ENCODE results near the gene CEPT1. TPM values are rescaled to one million over a fixed set of nuclear protein-coding genes. Genes with fewer than 3 reads are reported as not detected.
"Not testable (repeated sequence)": the region's sequence is repeated elsewhere in the genome, so short reads cannot be mapped to it uniquely, and the experiment has no call there.

The CEPT1 gene
- total RNA-seq, 1 experiment from 2014 or later = 9.6 TPM

DNA sequence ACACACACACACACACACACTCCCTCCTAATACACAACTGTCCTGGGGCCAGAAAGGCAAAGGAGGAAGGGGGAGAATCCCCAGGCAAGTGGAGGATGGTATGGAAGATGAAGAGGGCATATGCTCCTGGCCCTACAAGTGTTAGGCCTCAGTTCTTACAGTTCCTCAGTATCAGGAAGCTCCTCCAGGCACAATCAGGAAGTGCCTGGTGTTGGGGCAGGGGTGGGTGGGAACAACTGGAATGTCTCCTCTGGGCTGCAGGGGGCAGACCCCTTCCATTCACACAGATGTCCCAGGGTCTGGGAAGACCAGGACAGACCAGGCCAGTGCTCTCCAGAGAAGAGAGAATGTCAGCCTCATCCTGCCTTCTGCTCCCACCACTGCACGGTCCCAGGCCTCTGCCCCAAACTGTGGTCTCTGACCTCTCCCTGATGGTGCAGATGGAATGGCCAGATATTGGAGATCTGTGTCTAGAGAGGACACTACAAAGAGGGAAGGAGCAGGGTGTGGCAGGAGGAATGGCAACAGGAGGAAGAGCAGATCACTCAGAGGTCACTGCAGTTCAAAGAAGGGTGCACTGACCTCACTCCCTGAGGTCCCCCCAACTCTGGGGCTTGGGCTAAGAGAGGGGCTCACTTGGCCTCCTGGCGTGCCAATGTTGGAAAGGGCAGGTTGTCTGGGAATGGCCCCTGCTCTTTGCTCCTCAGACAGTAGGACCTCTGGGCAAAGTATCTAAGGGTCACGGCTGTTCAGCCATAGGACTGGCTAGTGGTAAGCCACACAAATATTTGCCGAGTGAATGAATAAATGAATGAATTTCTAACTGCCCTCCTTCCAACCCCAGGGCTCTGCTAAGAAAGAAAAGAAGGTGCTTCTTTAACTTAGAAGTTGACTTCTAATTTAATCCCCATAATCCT lies 62.9 kb downstream of the CEPT1 start:
- in situ Hi-C loops (cut with HindIII; ENCODE audit: low pct_unique_long_range_greater_than_20kb, low sequenced_read_pairs) = no loop called here
- no peak for DNase-seq (ENCODE audit: low read depth)

DNA sequence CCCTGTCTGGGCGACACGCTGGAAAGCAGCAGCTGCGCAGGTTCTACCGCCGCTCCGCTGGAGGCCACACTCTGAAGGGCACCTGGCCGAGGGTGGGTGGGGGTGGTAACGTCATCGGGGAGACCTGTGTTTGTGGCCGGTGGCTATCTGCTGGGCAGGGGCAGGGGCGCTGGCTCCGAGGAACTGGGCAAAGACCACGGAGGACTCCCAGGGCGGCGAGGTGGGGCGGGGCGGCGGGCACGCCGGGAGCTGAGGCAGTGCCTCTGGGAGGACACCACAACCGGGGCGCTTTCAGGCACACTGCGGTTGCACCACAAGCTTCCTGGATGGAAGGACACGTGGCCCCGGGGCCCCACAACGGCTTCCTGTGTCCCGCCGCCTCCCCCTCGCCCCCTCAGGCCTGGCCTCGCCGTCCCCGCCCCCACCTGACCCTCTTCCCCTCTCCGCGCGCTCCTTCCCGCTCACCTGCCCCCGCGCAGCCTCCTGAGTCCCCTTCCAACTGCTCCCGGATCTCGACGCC lies 63.7 kb downstream of the CEPT1 start:
- no peak for DNase-seq (ENCODE audit: low read depth)
- in situ Hi-C loops (cut with HindIII; ENCODE audit: low pct_unique_long_range_greater_than_20kb, low sequenced_read_pairs) = no loop called here

GRCh38 chr1:111204201-111204982 lies 64.4 kb downstream of the CEPT1 start:
- in situ Hi-C loops (cut with HindIII; ENCODE audit: low pct_unique_long_range_greater_than_20kb, low sequenced_read_pairs) = no loop called here
- DNase-seq (ENCODE audit: low read depth) = peak; percentile 44

GRCh38 chr1:111204983-111205713 lies 65.1 kb downstream of the CEPT1 start:
- DNase-seq (ENCODE audit: low read depth) = no peak
- in situ Hi-C loops (cut with HindIII; ENCODE audit: low pct_unique_long_range_greater_than_20kb, low sequenced_read_pairs) = no loop called here

- in situ Hi-C loops (cut with HindIII; ENCODE audit: low pct_unique_long_range_greater_than_20kb, low sequenced_read_pairs) = no loop called here
- no peak for DNase-seq (ENCODE audit: low read depth)
Observed at GRCh38 chr1:111205714-111206050, 65.7 kb downstream of the CEPT1 start.

DNA sequence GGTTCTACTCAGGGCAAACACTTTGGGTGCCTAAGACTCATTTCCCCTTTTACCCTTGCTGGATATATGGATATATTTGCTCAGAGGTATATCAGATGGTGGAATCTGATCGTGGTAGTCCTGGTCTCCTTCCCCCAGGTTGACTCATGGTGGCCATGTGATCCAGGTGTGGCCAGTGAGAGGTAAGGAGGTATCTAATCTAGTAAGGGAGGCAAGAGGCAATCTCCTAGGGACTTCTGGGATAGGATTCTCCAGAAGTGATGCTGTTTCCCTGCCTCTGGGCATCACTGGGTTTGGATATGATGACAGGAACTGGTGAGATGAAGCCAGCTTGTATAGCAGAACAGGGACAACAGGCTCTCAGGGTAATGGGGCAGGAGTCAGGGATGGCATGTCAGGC lies 68.9 kb downstream of the CEPT1 start:
- in situ Hi-C loops (cut with HindIII; ENCODE audit: low pct_unique_long_range_greater_than_20kb, low sequenced_read_pairs) = no loop called here
- DNase-seq (ENCODE audit: low read depth) = no peak

GRCh38 chr1:111209622-111210021 lies 69.6 kb downstream of the CEPT1 start:
- DNase-seq (ENCODE audit: low read depth) = no peak
- in situ Hi-C loops (cut with HindIII; ENCODE audit: low pct_unique_long_range_greater_than_20kb, low sequenced_read_pairs) = no loop called here

GRCh38 chr1:111211921-111212320 lies 71.9 kb downstream of the CEPT1 start:
- in situ Hi-C loops (cut with HindIII; ENCODE audit: low pct_unique_long_range_greater_than_20kb, low sequenced_read_pairs) = no loop called here
- no peak for DNase-seq (ENCODE audit: low read depth)

DNA sequence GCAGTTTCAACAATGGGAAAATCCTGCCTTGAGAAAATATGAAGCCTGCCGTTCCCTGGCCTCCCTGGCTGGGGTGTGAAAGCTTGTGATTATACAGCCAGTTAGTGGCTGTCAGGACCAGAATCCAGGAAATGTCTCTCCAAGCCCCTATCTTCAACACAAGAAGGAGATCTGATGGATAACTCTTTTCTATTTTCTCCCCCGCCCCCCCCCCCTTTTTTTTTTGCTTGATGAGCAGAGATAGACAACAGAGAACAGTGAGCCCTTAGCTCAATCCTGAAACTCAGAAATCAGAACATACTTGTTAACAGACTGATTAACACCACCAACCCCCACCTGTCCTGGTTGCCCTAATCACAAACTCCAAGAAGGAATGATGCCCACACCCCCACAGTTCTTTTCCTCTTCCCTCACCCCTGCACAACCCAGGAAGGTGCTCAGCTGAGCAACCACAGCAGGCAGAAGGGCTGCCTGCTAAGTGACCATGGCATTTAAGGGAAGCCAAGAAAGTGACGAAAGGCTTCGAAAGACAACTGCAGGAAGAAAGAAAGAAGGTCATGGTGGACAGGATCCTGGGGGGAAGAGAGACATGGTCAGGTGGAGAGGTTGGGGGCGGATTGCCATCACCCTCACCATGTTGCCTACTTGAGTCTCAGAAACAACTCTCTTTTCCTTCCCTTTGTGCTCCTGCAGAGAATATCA lies 72.8 kb downstream of the CEPT1 start:
- in situ Hi-C loops (cut with HindIII; ENCODE audit: low pct_unique_long_range_greater_than_20kb, low sequenced_read_pairs) = no loop called here
- DNase-seq (ENCODE audit: low read depth) = no peak

GRCh38 chr1:111213412-111213811 lies 73.4 kb downstream of the CEPT1 start:
- no peak for DNase-seq (ENCODE audit: low read depth)
- in situ Hi-C loops (cut with HindIII; ENCODE audit: low pct_unique_long_range_greater_than_20kb, low sequenced_read_pairs) = no loop called here

DNA sequence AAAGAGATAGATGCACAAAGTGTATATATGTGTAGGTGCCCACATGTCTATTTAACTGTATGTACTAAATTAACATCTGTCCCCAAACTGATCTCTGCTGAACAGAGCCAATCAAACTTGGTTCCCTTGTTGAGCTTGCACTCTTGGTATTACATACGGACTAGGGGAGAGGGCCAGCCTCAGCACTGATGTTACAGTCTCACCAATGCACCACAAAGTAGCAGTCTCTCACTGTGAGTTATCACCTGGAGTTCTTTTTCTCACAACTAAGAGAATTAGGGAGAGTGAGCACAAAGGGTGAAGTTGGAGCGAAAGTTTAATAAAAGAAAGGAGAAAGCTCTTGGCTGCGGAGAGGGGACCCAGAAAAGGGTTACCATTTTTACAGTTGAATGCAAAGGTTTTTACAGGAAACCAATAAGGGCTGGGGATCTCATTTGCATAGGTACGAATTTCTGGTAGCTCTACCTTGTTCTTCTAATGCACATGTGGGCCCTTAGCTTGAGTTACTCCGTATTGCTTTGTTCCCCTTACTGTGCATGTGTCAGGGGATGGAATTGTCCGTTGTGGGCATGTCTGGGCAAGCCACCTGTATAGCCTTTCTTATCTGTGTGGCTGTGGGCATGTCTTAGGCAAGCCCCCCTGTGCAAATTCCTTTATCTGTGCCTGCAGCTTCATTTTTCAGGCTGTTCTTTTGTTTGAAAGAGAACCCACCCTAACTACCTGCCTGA lies 74.2 kb downstream of the CEPT1 start:
- no peak for DNase-seq (ENCODE audit: low read depth)
- in situ Hi-C loops (cut with HindIII; ENCODE audit: low pct_unique_long_range_greater_than_20kb, low sequenced_read_pairs) = no loop called here

DNA sequence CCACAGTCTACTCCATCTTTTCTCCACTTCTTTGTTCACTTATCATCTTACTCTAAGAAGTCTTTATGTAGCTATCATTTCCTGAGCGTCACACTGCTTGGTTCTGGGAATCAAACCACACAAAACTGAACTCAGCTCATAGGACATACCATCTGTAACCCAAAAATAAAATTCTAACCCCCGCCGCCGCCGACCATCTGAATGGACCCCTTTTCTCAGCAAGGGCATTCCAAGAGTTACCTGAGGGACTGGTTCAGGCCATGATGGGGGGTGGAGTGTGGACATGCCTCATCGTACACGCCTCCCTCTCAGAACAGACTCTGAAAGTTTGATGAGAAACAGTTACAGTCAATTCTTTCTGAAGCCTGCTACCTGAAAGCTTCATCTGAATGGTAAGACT lies 74.9 kb downstream of the CEPT1 start:
- no peak for DNase-seq (ENCODE audit: low read depth)
- in situ Hi-C loops (cut with HindIII; ENCODE audit: low pct_unique_long_range_greater_than_20kb, low sequenced_read_pairs) = no loop called here

DNA sequence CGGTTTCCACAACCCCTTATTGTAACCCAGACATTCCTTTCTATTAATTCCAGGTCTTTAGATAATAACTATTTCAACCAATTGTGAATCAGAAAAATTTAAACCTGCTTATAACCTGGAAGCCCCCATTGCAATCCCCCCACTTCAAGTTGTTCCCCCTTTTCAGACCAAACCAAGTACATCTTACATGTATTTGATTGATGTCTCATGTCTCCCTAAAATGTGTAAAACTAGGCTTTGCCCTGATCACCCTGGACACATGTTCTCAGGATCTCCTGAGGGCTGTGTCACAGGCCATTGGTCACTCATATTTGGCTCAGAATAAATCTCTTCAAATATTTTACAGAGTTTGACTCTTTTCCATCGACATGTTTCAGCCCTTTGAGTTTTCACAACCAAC lies 75.3 kb downstream of the CEPT1 start:
- in situ Hi-C loops (cut with HindIII; ENCODE audit: low pct_unique_long_range_greater_than_20kb, low sequenced_read_pairs) = not testable (repeated sequence)

DNA sequence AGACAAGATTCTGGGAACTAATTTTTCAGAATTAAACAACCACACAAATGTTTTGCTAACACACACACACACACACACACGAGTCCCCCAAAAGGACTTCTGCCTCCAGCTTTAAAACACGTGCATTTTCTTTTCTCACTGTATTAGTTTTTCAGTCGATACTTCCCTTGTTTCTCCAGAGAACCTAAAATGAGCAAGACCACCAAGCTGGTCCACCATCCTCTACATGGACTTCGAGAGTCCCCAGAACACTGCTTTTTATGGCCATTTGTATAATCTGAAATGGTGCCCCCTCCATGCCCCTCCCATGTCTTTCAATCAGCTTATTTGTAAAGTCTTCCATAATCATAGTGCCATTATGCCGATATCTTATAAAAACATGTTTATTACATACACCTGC lies 76.7 kb downstream of the CEPT1 start:
- in situ Hi-C loops (cut with HindIII; ENCODE audit: low pct_unique_long_range_greater_than_20kb, low sequenced_read_pairs) = no loop called here
- no peak for DNase-seq (ENCODE audit: low read depth)

More for the DNA sequence above, 75.3 kb downstream of the CEPT1 start:
- not testable (repeated sequence) for DNase-seq (ENCODE audit: low read depth)

GRCh38 chr1:111217183-111217910 lies 77.3 kb downstream of the CEPT1 start:
- DNase-seq (ENCODE audit: low read depth) = no peak
- in situ Hi-C loops (cut with HindIII; ENCODE audit: low pct_unique_long_range_greater_than_20kb, low sequenced_read_pairs) = no loop called here

GRCh38 chr1:111218701-111219556 lies 78.9 kb downstream of the CEPT1 start:
- no peak for DNase-seq (ENCODE audit: low read depth)
- in situ Hi-C loops (cut with HindIII; ENCODE audit: low pct_unique_long_range_greater_than_20kb, low sequenced_read_pairs) = no loop called here
